HG03432 (cell line): ENCODE data around the gene ANP32B.
"Not testable (repeated sequence)": the region's sequence is repeated elsewhere in the genome, so short reads cannot be mapped to it uniquely, and the experiment has no call there.

Experiments
- ATAC-seq: cut with Tn5 transposase; IDR thresholded peaks from one replicate; pipeline ENCODE4 v1.9.1; 2021; ENCODE audit warnings: mild to moderate bottlenecking, moderate library complexity; ENCODE audit not compliant: unreplicated experiment

The ANP32B gene

GRCh38 chr9:97982683-97983588 lies at the start of gene ANP32B:
Gene ANP32B, plus strand, starts transcription at chr9:97983341. Its CDS starts 215 bp downstream, at chr9:97983556.
- ATAC-seq, result peak; percentile 76

DNA sequence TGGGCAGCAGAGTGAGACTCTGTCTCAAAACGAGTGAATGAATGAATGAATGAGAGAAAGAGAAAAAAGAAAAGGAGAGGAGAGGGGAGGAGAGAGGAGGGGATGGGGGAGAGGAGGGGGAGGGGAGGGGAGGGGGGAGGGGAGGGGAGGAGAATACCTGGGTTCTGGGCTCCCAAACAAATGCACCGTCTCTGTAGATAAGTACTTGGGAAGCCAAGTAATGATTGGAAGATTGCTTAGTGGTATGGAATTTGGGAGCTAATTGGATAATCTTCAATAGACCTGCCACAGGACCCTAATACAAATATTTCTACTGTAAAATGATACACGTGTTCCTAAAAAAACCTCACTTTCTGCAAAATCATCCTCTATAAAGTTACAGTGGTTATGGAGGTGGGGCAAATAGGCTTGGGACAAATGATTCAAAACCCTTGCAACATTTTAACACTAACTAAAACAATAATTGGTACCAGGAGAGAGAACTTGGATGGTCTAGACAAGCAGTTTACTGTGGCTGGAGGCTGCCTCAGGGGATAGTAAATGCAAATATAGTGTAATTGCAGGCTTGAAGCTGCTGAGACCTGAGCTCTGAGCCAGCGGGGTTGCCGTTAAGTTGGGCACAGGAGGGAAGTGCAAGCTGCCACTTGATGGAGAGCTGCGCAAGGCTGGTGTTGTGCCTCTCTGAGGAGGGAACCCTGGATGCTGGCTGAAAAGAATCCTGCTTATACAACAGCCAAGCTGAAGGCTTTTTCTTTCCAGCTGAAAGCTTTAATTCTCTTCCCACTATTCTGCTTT lies 48.6 kb upstream of the ANP32B start:
- no peak for ATAC-seq

GRCh38 chr9:97935276-97935675 lies 47.9 kb upstream of the ANP32B start:
- ATAC-seq, result no peak

- ATAC-seq, result no peak
Measured at GRCh38 chr9:97936998-97937397, 46.1 kb upstream of the ANP32B start.

DNA sequence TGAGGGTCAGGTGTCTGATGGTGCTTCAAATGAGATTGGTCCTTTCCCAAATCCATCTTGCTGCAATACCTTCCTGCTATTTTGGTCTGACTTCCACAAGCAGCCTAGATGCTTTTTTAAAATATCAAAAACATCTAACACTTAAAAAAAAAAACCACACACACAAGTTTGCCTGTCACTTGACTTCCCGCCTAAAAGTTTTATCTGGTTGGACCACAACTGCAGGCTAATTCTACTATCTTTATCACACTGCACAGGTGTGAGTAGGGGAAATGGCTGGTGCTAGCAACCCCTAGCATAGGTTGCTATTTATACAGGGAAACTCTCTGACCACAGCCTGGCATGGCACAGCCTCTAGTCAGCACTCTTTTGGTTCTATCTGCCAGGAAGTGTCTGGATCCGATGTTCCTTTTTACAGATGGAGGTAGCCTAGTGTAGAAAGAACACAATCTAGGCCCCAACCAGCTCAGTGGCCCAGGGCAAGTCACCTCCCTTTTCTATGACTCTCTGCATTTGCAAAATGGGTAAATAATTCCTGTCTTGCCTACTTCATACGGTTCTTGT lies 45.0 kb upstream of the ANP32B start, which contains the start of gene HEMGN:
TSS of gene HEMGN (minus strand) at position 92 of the 564 bp plus-strand sequence. CDS start at position 56, 36 bp downstream.
- peak; percentile 74 for ATAC-seq

DNA sequence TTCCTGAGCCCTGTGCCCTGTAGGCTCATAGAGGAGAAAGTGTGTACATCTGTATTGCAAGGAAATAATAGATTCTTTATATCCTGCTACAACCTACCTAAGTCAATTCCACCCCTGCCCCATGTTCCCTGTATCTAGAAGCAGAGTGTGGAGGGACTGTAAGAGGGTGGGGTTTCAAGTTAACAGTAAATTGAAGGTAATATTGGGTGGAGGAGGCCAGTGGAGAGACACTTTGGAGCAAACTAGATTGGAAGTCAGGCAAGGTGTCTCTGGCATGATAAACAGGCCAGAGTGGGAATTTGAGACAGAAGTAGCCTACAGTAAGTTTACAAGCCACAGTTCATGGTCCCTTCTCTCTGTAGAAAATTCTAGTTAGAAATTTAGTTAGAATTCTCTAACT lies 42.9 kb upstream of the ANP32B start:
- no peak for ATAC-seq

DNA sequence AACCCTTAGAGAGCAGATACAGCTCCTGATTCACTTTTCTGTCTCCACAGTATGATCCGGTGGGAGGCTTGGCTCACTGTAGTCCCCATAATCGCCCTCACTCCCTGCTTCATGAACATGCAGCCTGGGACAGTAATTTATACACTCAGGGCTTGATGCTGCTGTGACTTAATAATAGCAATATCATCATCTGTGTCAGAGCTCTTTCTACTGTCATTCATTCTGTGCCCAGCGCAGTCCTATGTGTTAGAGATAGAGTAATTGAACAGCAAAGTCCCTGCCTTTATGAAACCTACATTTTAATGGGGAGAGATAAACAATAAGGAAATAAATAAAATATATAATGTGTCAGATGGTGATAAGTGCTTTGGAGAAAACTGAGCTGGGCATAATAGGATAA lies 42.4 kb upstream of the ANP32B start:
- no peak for ATAC-seq

DNA sequence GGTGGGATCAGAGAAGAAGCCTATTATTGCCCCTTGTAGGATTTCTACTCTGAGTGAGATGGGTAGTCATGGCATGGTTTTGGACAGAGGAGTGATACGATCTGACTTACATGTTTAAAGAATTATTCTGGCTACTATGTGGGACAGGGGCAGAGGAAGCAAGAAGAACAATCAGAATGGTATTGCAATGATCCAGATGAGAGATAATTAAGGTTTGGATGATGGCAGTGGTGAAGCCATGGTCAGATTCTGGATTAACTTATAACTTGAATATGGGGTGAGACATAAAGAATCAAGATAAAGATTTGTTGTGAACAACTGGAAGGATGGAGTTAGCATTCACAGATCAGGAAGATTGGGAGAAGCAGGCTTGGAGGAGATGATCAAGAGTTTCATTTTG lies 41.8 kb upstream of the ANP32B start:
- no peak for ATAC-seq

- ATAC-seq, result no peak
Measured at GRCh38 chr9:97943308-97943855, 39.8 kb upstream of the ANP32B start.

DNA sequence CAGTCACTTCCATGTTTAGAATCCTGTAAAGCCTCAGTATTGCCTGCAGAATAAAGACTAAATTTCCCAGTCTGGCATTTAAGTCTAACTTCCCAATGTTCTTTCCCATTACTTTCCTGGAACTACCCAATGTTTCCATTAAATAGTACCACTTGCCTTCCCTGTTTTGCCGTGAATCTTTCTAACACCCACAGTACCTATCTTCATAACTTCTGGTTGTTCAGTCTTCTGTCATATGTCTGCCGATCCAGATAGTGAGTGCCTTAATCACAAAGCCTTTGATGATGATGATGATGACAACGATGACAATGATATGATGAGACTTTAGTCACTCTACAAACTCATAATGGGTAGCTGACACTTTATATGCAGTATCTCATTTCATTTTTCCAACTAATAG lies 38.5 kb upstream of the ANP32B start:
- no peak for ATAC-seq

DNA sequence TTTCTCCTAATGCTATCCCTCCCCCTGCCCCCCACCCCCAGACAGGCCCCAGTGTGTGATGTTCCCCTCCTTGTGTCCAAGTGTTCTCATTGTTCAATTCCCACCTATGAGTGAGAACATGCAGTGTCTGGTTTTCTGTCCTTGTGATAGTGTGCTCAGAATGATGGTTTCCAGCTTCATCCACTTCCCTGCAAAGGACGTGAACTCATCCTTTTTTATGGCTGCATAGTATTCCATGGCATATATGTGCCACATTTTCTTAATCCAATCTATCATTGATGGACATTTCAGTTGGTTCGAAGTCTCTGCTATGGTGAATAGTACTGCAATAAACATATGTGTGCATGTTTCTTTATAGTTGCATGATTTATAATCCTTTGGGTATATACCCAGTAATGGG lies 37.7 kb upstream of the ANP32B start:
- not testable (repeated sequence) for ATAC-seq

DNA sequence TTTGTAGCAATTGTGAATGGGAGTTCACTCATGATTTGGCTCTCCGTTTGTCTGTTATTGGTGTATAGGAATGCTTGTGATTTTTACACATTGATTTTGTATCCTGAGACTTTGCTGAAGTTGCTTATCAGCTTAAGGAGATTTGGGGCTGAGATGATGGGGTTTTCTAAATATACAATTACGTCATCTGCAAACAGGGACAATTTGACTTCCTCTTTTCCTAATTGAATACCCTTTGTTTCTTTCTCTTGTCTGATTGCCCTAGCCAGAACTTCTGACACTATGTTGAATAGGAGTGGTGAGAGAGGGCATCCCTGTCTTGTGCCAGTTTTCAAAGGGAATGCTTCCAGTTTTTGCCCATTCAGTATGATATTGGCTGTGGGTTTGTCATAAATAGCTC lies 36.0 kb upstream of the ANP32B start:
- ATAC-seq, result not testable (repeated sequence)

GRCh38 chr9:97950873-97951272 lies 32.3 kb upstream of the ANP32B start:
- ATAC-seq, result not testable (repeated sequence)

DNA sequence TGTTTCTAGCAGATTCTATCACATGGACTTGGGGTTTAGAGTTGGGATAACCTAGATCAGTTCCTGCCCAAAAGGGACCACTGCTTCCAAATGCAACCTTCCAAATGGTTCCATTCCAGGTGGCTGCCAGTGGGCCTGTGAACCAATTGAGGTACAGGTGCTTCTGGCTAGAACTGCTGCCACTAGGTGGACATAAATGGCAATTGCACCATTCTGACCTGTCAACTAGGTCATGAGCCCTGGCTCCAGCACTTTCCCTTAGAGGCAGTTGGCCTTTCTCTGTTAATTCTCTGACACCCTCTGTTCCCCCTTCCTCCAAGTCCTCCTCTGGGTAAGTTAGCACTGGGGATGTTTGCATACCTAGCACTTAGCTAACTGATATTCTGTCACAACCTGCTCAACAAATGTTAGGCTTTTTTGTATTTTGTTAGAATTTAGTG lies 28.6 kb upstream of the ANP32B start:
- ATAC-seq, result peak; percentile 70

DNA sequence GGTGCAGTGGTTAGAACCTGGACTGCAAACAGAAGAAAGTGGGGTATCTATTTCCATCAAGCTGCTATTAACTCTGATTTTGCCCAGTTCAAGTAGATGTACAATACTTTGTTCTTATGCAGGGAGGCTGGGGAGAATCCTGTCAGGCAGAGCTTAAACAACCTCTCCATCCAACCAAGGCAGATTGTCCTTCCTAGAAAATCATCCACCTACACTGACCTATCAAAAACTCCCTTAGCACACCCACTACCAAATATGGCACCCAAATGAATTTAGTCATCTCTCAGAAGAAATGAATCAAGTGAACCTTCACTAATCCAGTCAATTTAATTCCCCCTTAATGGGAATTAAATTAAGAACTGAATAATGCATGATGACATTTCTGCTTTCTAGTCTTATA lies 26.8 kb upstream of the ANP32B start:
- no peak for ATAC-seq

- ATAC-seq, result no peak
Measured at GRCh38 chr9:97958812-97959511, 24.2 kb upstream of the ANP32B start.

DNA sequence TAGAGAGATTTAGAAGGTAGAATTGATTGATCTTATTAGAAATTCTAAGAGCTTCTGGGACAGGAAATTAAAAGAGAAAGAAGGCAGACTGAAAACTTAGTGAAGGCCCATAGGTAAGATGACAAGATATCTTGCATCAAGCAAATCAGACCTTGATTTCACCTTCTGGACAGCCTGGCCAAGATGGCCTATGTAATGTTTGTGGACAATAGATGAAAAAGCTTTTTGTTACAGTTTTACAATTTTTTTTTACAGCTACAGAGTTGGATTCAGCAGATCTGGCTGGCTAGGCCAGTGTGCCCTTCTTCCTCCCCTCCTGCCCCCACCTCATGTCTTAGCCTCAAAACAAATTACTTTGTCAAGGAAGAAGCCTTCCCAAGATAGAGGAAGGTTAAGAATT lies 23.6 kb upstream of the ANP32B start:
- no peak for ATAC-seq

DNA sequence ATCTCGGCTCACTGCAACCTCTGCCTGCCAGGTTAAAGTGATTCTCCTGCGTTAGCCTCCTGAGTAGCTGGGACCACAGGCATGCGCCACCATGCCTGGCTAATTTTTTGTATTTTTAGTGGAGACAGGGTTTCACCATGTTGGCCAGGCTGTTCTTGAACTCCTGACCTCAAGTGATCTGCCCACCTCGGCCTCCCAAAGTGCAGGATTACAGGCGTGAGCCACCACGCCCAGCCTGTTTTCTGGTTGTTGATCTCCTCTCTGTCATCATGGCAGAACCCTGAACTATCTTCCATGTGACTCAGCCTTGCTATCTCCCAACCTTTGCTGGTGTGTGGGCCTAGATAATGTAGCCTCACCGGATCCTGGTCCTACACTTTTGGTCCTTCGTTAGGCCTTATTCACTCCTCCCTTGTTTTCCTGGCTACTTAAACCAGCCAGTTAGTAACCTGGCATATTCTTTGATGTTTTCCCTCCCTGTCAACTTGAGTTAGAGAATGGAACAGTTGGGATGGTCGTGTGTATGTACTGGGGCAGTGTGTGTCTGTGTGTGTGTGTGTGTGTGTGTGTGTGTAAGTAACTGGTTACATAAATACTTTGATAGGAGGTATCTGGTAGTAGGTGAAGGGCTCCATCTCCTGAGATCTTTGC lies 22.3 kb upstream of the ANP32B start:
- not testable (repeated sequence) for ATAC-seq

DNA sequence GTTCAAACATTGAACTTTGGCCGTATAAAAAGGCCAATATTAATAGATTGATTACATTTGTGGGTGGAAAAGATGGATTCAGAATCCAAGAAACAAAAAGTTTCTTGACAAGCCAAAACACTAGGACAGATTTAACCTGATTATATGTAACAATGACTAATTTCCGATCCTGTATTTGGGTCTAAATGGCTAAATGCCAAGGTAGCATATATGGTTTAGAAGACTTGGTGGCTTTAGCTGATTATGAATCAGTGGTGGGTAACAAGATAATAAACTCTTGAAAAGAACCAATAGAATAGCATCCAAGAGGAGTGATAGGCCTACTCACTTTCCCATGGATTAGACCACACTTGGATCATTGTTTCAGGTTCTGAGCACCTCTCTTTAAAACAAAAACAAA lies 21.8 kb upstream of the ANP32B start:
- no peak for ATAC-seq

DNA sequence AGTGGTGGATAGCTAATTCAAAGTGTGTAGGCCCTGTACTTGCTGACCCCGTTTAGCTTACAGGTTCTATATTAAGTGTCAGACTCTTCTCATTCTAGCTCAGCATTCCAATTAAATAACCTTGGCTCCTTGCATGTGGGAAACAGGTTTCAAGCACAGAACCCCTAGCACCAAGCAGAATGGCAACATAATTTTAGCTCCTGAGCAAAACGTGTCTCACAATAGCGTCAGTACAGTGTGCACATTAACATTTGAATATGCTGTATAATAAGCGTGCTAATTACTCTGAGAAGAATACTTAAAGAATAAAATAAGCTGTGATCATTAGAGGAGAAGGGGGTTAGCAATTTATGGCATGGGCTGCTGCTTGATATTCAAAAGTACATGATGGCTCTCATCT lies 21.0 kb upstream of the ANP32B start:
- ATAC-seq, result no peak
